ENCODE measurements around the gene GPR132. TPM values are rescaled to one million over a fixed set of nuclear protein-coding genes. Genes with fewer than 3 reads are reported as not detected.

The GPR132 gene
- total RNA-seq, 1 donor from 2014 or later, result 7.2 TPM

DNA sequence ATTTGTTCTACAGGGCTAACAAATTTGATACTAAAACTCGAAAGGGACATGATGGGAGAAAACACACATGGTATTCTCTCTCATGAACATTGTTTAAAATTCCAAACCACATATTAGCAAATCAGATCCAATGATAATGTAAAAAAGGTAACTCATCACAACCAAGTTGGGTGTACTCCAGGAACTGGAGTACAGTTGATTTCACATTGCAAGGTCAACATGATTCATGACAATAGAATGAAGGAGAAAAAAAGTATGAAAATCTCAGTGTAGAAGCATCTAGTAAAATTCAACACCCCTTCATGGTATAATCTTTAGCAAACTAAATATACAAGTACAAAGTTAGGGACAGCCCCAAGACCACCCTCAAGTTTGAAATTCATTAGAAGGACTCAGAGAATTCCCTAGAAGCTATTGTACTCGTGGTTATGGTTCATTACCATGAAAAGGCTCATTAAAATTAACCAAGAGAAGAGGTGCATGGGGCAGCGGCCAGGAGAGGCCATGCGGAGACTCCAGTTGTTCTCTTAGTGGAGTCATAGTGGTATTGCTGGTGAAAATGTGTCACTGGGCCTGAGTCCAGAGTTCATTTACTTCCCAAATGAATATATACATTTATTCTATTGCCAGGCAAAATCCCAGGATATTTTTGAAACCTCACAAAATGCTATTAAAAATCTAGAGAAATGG, 41.3 kb downstream of the GPR132 start:
- H3K36me3 ChIP-seq, result no peaks in the 10 kb centered on the region
- TF ChIP-seq, protein P1, sequence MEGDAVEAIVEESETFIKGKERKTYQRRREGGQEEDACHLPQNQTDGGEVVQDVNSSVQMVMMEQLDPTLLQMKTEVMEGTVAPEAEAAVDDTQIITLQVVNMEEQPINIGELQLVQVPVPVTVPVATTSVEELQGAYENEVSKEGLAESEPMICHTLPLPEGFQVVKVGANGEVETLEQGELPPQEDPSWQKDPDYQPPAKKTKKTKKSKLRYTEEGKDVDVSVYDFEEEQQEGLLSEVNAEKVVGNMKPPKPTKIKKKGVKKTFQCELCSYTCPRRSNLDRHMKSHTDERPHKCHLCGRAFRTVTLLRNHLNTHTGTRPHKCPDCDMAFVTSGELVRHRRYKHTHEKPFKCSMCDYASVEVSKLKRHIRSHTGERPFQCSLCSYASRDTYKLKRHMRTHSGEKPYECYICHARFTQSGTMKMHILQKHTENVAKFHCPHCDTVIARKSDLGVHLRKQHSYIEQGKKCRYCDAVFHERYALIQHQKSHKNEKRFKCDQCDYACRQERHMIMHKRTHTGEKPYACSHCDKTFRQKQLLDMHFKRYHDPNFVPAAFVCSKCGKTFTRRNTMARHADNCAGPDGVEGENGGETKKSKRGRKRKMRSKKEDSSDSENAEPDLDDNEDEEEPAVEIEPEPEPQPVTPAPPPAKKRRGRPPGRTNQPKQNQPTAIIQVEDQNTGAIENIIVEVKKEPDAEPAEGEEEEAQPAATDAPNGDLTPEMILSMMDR (IDR thresholded peaks at IDR 0.05), result no peak
- H3K27me3 ChIP-seq (ENCODE audit: low read depth), result no peaks in the 10 kb centered on the region
- peaks cover 20% of the 10 kb centered on the region for H3K4me1 ChIP-seq
- H3K9me3 ChIP-seq, result no peaks in the 10 kb centered on the region
- intact Hi-C loops (cut with DNase I), result no loop called here
- DNase-seq (no peak), ATAC-seq (no peak)
- no peak overlapping the region for H3K4me3 ChIP-seq
- H3K27ac ChIP-seq, result peak overlapping the region; percentile 24

DNA sequence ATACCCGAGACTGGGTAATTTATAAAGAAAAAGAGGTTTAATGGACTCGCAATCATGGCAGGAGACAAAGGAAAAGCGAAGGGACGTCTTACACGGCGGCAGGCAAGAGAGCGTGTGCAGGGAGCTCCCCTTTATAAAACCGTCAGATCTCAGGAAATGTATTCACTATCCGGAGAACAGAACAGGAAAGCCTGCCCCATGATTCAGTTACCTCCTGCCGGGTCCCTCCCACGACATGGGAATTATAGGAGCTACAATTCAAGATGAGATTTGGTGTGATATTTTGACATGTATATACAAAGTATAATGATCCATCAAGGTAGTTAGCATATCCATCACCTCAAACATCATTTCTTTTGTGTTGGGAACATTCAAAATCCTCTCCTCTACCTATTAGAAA, 42.1 kb downstream of the GPR132 start:
- intact Hi-C loops (cut with DNase I), result no loop called here
- H3K27me3 ChIP-seq (ENCODE audit: low read depth), result no peaks in the 10 kb centered on the region
- no peak overlapping the region for H3K4me3 ChIP-seq
- no peak overlapping the region for H3K27ac ChIP-seq
- ATAC-seq (no peak), DNase-seq (no peak)
- no peaks in the 10 kb centered on the region for H3K36me3 ChIP-seq
- H3K9me3 ChIP-seq, result no peaks in the 10 kb centered on the region
- peaks cover 22% of the 10 kb centered on the region for H3K4me1 ChIP-seq
- TF ChIP-seq, protein P1 (IDR thresholded peaks at IDR 0.05), result no peak

DNA sequence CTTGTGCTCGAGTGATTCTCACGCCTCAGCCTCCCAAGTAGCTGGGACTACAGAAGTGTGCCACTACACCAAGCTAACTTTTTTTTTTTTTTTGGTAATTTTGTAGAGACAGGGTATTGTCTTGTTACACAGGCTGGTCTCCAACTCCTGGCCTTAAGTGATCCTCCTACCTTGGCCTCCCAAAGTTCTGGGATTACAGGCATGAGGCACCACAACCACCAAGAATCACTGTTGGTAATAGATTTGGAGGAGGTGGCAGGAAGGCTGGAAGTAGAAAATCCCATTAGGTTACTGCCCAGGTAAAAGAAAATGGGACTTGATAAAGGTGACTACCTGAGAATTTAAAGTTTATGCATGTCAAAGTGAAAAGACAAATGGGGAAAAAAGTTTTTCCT, 43.0 kb downstream of the GPR132 start:
- H3K4me1 ChIP-seq, result peaks cover 22% of the 10 kb centered on the region
- ATAC-seq, result no peak
- DNase-seq, result no peak
- TF ChIP-seq, protein P1 (IDR thresholded peaks at IDR 0.05), result no peak
- H3K36me3 ChIP-seq, result no peaks in the 10 kb centered on the region
- intact Hi-C loops (cut with DNase I), result no loop called here
- no peaks in the 10 kb centered on the region for H3K27me3 ChIP-seq (ENCODE audit: low read depth)
- H3K27ac ChIP-seq, result no peak overlapping the region
- H3K4me3 ChIP-seq, result peak overlapping the region; percentile 69
- no peaks in the 10 kb centered on the region for H3K9me3 ChIP-seq

DNA sequence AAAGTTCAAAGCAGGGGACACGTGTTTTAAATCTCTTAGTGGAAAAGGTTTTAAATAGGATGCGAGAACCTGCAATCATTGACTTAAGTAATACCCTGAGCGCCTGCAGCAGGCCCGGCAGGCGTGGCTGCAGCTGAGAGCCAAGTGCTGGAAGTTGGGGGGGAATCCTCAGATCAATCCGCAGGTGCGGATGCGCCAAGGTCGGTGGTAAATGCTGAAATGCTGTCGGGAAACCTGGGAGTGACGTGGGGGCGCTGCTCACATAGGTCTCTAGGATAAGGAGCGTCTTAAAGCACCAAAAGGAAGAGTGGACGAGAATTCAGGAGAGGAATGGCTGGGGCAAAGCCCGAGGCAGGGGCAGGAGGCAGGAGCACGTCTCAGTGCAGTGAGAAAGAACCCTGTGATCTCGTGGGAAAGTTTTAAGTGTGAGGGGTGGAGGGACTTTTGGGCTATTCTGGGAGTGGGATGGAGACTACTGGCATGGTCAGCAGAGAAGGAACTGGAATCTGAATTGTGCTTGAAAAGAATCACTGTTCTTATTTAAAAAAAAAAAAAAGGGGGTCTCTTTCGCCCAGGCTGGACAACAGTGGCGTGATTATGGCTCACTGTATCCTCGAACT, 43.5 kb downstream of the GPR132 start:
- TF ChIP-seq, protein P1 (IDR thresholded peaks at IDR 0.05), result no peak
- H3K4me1 ChIP-seq, result peaks cover 22% of the 10 kb centered on the region
- peak in 1 of 2 donors; percentile 2 for ATAC-seq
- DNase-seq, result peak; percentile 63
- no peaks in the 10 kb centered on the region for H3K36me3 ChIP-seq
- H3K27me3 ChIP-seq (ENCODE audit: low read depth), result no peaks in the 10 kb centered on the region
- peak overlapping the region; percentile 80 for H3K27ac ChIP-seq
- intact Hi-C loops (cut with DNase I), result no loop called here
- H3K9me3 ChIP-seq, result no peaks in the 10 kb centered on the region
- peak overlapping the region; percentile 69 for H3K4me3 ChIP-seq

DNA sequence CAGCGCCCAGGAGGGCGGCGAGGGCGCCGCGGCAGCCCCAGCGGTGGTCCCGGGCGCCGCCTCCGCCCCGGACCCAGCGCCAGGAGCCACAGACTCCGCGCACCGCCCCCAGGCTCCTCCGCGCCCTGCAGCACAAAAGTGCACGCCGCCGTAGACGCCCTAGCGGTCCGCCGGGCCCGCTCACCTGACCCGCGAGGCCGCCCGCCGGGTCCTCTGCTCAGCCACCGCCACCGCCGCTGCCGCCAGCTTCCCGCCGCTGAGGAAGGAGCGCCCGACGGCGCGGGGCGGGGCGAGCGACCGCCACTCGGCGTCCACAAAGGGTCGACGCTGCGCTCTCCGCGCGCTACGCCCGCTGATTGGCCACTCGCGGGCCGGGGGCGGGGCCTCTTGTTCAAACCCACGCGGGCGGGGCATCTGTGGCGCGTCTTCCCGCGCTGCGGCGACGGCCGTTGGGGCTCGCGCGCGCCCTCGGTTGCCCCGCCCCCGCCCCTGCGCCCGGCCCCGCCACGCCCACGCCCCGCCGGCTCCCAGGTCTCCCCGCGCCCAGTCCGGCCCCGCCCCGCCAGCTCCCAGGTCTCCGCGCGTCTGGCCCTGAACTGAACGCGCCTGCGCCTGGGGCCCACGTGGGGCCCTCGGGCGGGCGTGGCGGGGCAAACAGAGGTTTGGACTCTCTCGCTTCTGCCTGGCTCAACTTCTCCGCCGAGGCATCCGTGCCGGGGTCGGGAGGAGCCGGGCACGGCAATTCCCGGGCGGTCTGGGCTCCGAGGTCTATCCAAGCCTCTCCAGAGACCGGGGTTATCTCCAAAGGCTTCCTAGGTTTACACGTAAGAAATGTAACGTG, 44.2 kb downstream of the GPR132 start, which contains the start of gene CDCA4:
TSS of gene CDCA4 (minus strand) at position 269 of the 841 bp plus-strand sequence. CDS start 9,154 bp downstream, outside the sequence.
- TF ChIP-seq, protein P1 (IDR thresholded peaks at IDR 0.05), result no peak
- H3K36me3 ChIP-seq, result no peaks in the 10 kb centered on the region
- intact Hi-C loops (cut with DNase I), result no loop called here
- H3K9me3 ChIP-seq, result no peaks in the 10 kb centered on the region
- H3K27me3 ChIP-seq (ENCODE audit: low read depth), result no peaks in the 10 kb centered on the region
- peaks cover 23% of the 10 kb centered on the region for H3K4me1 ChIP-seq
- ATAC-seq (peak; percentile 96 to 98), DNase-seq (peak; percentile 97)
- peak within 1 kb of the TSS; percentile 85 for H3K27ac ChIP-seq
- peak within 1 kb of the TSS; percentile 92 for H3K4me3 ChIP-seq

All from lower lobe of right lung (tissue), 2 donors.